Neural cell (in vitro differentiated cells): ENCODE results near the gene ZDHHC14.

Source experiments
- EP300 ChIP-seq: fragments of 450-650 bp; conservative IDR thresholded peaks from 2 replicates; pipeline ENCODE4 v1.6.1; 2014; ENCODE audit warnings: antibody characterized with exemption, mild to moderate bottlenecking, moderate library complexity; ENCODE audit not compliant: poor library complexity, severe bottlenecking
- EZH2 ChIP-seq: fragments of 200-600, 300-800 bp; shearing (Covaris generic), sonication (generic); IDR thresholded peaks from 2 replicates; pipeline ENCODE4 v1.6.1; 2014; ENCODE audit warnings: antibody characterized with exemption, low read length, borderline replicate concordance, mild to moderate bottlenecking; ENCODE audit not compliant: insufficient read depth, poor library complexity, severe bottlenecking
- POLR2AphosphoS5 ChIP-seq: IDR thresholded peaks from 2 replicates; pipeline ENCODE4 v1.6.1; 2012
- RAD21 ChIP-seq: fragments of 450-650 bp; conservative IDR thresholded peaks from 2 replicates; pipeline ENCODE4 v1.6.1; 2014; ENCODE audit warnings: antibody characterized with exemption, mild to moderate bottlenecking, moderate library complexity
- SMC3 ChIP-seq: fragments of 450-650 bp; conservative IDR thresholded peaks from 2 replicates; pipeline ENCODE4 v1.6.1; 2014; ENCODE audit warnings: antibody characterized with exemption, mild to moderate bottlenecking, moderate library complexity; ENCODE audit not compliant: poor library complexity
- TF ChIP-seq, protein P1 (sequence below): fragments of 450-650 bp; IDR thresholded peaks from 2 replicates; pipeline ENCODE4 v1.5.1; 2014; ENCODE audit warnings: antibody characterized with exemption, mild to moderate bottlenecking, moderate library complexity; ENCODE audit not compliant: poor library complexity, severe bottlenecking
- TF ChIP-seq, protein P2 (sequence below): IDR thresholded peaks from 2 replicates; pipeline ENCODE4 v1.6.1; 2012; ENCODE audit warnings: borderline replicate concordance

DNA sequence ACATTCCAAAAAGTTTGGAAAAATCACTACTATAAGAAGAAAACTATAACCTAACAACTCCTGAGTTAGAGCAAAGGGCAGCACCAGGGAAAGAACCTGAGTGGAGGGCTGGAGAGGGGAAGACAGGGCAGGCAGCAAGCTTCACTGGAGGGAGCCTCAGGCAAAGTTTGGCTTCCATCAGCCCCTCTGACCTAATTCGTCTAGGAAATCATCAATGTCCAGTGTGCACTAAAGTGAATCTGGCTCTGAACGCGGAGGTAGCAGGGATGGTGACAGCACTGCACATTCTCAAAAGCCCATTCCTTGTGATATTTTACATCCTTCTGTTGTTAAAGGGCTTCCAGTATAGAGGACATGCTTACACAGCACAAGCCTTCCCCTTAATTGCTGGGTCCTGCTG is 87.1 kb downstream of the ZDHHC14 start:
- TF ChIP-seq, protein P1, sequence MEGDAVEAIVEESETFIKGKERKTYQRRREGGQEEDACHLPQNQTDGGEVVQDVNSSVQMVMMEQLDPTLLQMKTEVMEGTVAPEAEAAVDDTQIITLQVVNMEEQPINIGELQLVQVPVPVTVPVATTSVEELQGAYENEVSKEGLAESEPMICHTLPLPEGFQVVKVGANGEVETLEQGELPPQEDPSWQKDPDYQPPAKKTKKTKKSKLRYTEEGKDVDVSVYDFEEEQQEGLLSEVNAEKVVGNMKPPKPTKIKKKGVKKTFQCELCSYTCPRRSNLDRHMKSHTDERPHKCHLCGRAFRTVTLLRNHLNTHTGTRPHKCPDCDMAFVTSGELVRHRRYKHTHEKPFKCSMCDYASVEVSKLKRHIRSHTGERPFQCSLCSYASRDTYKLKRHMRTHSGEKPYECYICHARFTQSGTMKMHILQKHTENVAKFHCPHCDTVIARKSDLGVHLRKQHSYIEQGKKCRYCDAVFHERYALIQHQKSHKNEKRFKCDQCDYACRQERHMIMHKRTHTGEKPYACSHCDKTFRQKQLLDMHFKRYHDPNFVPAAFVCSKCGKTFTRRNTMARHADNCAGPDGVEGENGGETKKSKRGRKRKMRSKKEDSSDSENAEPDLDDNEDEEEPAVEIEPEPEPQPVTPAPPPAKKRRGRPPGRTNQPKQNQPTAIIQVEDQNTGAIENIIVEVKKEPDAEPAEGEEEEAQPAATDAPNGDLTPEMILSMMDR: no peak
- TF ChIP-seq, protein P2, sequence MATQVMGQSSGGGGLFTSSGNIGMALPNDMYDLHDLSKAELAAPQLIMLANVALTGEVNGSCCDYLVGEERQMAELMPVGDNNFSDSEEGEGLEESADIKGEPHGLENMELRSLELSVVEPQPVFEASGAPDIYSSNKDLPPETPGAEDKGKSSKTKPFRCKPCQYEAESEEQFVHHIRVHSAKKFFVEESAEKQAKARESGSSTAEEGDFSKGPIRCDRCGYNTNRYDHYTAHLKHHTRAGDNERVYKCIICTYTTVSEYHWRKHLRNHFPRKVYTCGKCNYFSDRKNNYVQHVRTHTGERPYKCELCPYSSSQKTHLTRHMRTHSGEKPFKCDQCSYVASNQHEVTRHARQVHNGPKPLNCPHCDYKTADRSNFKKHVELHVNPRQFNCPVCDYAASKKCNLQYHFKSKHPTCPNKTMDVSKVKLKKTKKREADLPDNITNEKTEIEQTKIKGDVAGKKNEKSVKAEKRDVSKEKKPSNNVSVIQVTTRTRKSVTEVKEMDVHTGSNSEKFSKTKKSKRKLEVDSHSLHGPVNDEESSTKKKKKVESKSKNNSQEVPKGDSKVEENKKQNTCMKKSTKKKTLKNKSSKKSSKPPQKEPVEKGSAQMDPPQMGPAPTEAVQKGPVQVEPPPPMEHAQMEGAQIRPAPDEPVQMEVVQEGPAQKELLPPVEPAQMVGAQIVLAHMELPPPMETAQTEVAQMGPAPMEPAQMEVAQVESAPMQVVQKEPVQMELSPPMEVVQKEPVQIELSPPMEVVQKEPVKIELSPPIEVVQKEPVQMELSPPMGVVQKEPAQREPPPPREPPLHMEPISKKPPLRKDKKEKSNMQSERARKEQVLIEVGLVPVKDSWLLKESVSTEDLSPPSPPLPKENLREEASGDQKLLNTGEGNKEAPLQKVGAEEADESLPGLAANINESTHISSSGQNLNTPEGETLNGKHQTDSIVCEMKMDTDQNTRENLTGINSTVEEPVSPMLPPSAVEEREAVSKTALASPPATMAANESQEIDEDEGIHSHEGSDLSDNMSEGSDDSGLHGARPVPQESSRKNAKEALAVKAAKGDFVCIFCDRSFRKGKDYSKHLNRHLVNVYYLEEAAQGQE: no peak
- TF ChIP-seq RAD21 (no peak), EZH2 (no peak), SMC3 (no peak), EP300 (no peak), POLR2AphosphoS5 (no peak)
